Adrenal gland (tissue), 5 donors: ENCODE results near the gene SLC2A13.

Experiments used
- CTCF ChIP-seq, 6 experiments: fragments of 450-650 bp in 4 of 6; fragments of 200-600 bp in 2 of 6; sonication (generic) in 1 of 6; IDR thresholded peaks; 1 replicate in 5 of 6; 2 replicates in 1 of 6; pipeline versions ENCODE4 v1.5.1 to v1.8.0; 2016 to 2021; ENCODE audit warnings: antibody characterized with exemption in 6 of 6, mild to moderate bottlenecking in 2 of 6, moderate library complexity in 1 of 6
- POLR2A ChIP-seq, 2 donors: fragments of 450-650 bp; IDR thresholded peaks; one replicate each; pipeline ENCODE4 v1.6.1; 2017; ENCODE audit warnings: antibody characterized with exemption in 2 of 2, mild to moderate bottlenecking in 2 of 2, moderate library complexity in 1 of 2
- donor health status: DM: no; HTN: no; CAD: no.

- TF ChIP-seq POLR2A (IDR thresholded peaks at IDR 0.05) (no peak), CTCF (IDR thresholded peaks at IDR 0.05) (no peak)
Measured at GRCh38 chr12:40038619-40039018, 67.3 kb downstream of the SLC2A13 start.
